ENCODE data around the gene BTBD19. TPM values are rescaled to one million over a fixed set of nuclear protein-coding genes. Genes with fewer than 3 reads are reported as not detected.
A peak's percentile ranks its signal among the peaks of the same experiment; 100 is the strongest.

Gene BTBD19
- total and polyA plus RNA-seq, 9 of the 15 experiments (the other 6 are each of a cell fraction or from before 2014, with no cell fraction given) = 0.22 to 2.0 (median 0.95) TPM

DNA sequence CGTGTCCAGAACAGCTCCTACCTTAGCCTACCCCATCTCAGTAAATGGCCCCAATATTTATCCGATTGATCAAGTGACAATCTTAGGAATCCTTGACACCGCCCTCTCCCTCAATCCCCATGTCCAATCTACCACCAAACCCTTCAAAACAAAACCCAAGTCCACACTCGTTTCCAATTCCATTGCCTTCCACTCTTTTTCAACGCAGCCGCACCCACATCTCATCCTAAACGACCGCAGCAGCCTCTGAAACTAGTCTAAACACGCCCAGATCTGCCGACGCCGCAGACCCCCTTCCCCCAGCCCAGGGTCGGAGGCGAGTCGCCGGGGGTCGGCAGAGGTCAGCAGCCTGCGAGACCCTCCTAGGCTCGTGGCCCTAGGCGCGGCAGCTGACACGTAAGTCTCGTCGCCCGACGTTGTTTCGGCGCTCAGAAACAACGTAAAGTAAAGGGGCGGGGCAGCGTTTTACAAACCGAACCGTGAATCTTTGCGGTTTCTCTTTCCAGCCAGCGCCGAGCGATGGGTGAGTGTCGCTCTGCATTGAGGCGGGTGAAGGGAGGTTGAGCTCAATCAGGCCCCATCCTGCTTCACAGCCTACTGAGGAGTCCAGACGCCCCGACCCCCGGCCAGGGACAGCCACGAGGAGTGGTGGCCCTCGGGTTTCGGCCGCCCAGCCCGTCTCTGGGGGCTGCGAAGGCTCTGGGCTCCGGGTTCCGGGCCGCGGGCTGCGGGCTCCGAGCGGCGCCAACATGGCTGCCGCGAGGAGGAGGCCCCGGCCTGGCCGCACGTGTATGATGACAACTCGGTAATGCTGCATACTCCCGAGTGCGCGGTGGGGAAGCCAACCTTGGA, 33.0 kb upstream of the BTBD19 start, which contains the start of gene RPS8 (continued):
- TF ChIP-seq, protein P1, sequence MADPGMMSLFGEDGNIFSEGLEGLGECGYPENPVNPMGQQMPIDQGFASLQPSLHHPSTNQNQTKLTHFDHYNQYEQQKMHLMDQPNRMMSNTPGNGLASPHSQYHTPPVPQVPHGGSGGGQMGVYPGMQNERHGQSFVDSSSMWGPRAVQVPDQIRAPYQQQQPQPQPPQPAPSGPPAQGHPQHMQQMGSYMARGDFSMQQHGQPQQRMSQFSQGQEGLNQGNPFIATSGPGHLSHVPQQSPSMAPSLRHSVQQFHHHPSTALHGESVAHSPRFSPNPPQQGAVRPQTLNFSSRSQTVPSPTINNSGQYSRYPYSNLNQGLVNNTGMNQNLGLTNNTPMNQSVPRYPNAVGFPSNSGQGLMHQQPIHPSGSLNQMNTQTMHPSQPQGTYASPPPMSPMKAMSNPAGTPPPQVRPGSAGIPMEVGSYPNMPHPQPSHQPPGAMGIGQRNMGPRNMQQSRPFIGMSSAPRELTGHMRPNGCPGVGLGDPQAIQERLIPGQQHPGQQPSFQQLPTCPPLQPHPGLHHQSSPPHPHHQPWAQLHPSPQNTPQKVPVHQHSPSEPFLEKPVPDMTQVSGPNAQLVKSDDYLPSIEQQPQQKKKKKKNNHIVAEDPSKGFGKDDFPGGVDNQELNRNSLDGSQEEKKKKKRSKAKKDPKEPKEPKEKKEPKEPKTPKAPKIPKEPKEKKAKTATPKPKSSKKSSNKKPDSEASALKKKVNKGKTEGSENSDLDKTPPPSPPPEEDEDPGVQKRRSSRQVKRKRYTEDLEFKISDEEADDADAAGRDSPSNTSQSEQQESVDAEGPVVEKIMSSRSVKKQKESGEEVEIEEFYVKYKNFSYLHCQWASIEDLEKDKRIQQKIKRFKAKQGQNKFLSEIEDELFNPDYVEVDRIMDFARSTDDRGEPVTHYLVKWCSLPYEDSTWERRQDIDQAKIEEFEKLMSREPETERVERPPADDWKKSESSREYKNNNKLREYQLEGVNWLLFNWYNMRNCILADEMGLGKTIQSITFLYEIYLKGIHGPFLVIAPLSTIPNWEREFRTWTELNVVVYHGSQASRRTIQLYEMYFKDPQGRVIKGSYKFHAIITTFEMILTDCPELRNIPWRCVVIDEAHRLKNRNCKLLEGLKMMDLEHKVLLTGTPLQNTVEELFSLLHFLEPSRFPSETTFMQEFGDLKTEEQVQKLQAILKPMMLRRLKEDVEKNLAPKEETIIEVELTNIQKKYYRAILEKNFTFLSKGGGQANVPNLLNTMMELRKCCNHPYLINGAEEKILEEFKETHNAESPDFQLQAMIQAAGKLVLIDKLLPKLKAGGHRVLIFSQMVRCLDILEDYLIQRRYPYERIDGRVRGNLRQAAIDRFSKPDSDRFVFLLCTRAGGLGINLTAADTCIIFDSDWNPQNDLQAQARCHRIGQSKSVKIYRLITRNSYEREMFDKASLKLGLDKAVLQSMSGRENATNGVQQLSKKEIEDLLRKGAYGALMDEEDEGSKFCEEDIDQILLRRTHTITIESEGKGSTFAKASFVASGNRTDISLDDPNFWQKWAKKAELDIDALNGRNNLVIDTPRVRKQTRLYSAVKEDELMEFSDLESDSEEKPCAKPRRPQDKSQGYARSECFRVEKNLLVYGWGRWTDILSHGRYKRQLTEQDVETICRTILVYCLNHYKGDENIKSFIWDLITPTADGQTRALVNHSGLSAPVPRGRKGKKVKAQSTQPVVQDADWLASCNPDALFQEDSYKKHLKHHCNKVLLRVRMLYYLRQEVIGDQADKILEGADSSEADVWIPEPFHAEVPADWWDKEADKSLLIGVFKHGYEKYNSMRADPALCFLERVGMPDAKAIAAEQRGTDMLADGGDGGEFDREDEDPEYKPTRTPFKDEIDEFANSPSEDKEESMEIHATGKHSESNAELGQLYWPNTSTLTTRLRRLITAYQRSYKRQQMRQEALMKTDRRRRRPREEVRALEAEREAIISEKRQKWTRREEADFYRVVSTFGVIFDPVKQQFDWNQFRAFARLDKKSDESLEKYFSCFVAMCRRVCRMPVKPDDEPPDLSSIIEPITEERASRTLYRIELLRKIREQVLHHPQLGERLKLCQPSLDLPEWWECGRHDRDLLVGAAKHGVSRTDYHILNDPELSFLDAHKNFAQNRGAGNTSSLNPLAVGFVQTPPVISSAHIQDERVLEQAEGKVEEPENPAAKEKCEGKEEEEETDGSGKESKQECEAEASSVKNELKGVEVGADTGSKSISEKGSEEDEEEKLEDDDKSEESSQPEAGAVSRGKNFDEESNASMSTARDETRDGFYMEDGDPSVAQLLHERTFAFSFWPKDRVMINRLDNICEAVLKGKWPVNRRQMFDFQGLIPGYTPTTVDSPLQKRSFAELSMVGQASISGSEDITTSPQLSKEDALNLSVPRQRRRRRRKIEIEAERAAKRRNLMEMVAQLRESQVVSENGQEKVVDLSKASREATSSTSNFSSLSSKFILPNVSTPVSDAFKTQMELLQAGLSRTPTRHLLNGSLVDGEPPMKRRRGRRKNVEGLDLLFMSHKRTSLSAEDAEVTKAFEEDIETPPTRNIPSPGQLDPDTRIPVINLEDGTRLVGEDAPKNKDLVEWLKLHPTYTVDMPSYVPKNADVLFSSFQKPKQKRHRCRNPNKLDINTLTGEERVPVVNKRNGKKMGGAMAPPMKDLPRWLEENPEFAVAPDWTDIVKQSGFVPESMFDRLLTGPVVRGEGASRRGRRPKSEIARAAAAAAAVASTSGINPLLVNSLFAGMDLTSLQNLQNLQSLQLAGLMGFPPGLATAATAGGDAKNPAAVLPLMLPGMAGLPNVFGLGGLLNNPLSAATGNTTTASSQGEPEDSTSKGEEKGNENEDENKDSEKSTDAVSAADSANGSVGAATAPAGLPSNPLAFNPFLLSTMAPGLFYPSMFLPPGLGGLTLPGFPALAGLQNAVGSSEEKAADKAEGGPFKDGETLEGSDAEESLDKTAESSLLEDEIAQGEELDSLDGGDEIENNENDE (IDR thresholded peaks at IDR 0.05; ENCODE audit: low read depth, low read length) = no peak
- TF ChIP-seq ZNF589 (CRISPR knock-in tag; IDR thresholded peaks at IDR 0.05; ENCODE audit: low read depth) (peak; percentile 73), KDM5B (IDR thresholded peaks at IDR 0.05; ENCODE audit: insufficient replicate concordance, low read depth, low read length) (peak; percentile 99), BHLHE40 (IDR thresholded peaks at IDR 0.05; ENCODE audit: low read length) (peak; percentile 69), ZNF282 (CRISPR knock-in tag; IDR thresholded peaks at IDR 0.05) (no peak), TOE1 (IDR thresholded peaks at IDR 0.05; ENCODE audit: borderline replicate concordance) (peak; percentile 83), TOE1 (CRISPR knock-in tag; IDR thresholded peaks at IDR 0.05; ENCODE audit: borderline replicate concordance, low read depth) (no peak), ZNF785 (CRISPR knock-in tag; IDR thresholded peaks at IDR 0.05) (no peak), GATAD2B (IDR thresholded peaks at IDR 0.05; ENCODE audit: borderline replicate concordance) (peak; percentile 95; the same call in 1 of the 2 replicates), RBM39 (optimal IDR thresholded peaks at IDR 0.05; ENCODE audit: low read depth, low read length) (peak; percentile 97)
- TF ChIP-seq, protein P2, sequence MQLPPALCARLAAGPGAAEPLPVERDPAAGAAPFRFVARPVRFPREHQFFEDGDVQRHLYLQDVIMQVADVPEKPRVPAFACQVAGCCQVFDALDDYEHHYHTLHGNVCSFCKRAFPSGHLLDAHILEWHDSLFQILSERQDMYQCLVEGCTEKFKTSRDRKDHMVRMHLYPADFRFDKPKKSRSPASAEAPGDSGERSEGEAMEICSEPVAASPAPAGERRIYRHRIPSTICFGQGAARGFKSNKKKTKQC (CRISPR knock-in tag; IDR thresholded peaks at IDR 0.05) = peak; percentile 50

Data from K562 (cell line).